ENCODE data around the gene LINGO1.

LINGO1 gene

GRCh38 chr15:77640615-77641014 is 7.9 kb upstream of the LINGO1 start:
- no peak for DNase-seq
- H3K4me3 ChIP-seq (ENCODE audit: low read depth, low read length): no peak overlapping the region
- H3K27ac ChIP-seq: no peak overlapping the region
- H3K27me3 ChIP-seq (replicated peaks): peaks cover 15% of the 10 kb centered on the region
- H3K36me3 ChIP-seq (replicated peaks): no peaks in the 10 kb centered on the region
- TF ChIP-seq CTCF (IDR thresholded peaks at IDR 0.05; ENCODE audit: low read depth, low read length, missing control alignments): no peak
- in situ Hi-C loops (cut with HindIII; ENCODE audit: low pct_ligation_motif_present, low sequenced_read_pairs): no loop called here

GRCh38 chr15:77639431-77639830 is 6.7 kb upstream of the LINGO1 start:
- Histone ChIP-seq H3K27me3 (replicated peaks) (peaks cover 24% of the 10 kb centered on the region), H3K36me3 (replicated peaks) (no peaks in the 10 kb centered on the region), H3K4me3 (ENCODE audit: low read depth, low read length) (no peak overlapping the region), H3K27ac (no peak overlapping the region)
- DNase-seq: no peak
- in situ Hi-C loops (cut with HindIII; ENCODE audit: low pct_ligation_motif_present, low sequenced_read_pairs): no loop called here
- no peak for TF ChIP-seq CTCF (IDR thresholded peaks at IDR 0.05; ENCODE audit: low read depth, low read length, missing control alignments)

GRCh38 chr15:77637851-77638692 is 5.4 kb upstream of the LINGO1 start:
- peaks cover 24% of the 10 kb centered on the region for H3K27me3 ChIP-seq (replicated peaks)
- DNase-seq: no peak
- no peak overlapping the region for H3K27ac ChIP-seq
- no peaks in the 10 kb centered on the region for H3K36me3 ChIP-seq (replicated peaks)
- no peak overlapping the region for H3K4me3 ChIP-seq (ENCODE audit: low read depth, low read length)
- in situ Hi-C loops (cut with HindIII; ENCODE audit: low pct_ligation_motif_present, low sequenced_read_pairs): no loop called here
- no peak for TF ChIP-seq CTCF (IDR thresholded peaks at IDR 0.05; ENCODE audit: low read depth, low read length, missing control alignments)

GRCh38 chr15:77636209-77636608 is 3.5 kb upstream of the LINGO1 start:
- no peak for DNase-seq
- no peak overlapping the region for H3K4me3 ChIP-seq (ENCODE audit: low read depth, low read length)
- no peak overlapping the region for H3K27ac ChIP-seq
- in situ Hi-C loops (cut with HindIII; ENCODE audit: low pct_ligation_motif_present, low sequenced_read_pairs): no loop called here
- no peak for TF ChIP-seq CTCF (IDR thresholded peaks at IDR 0.05; ENCODE audit: low read depth, low read length, missing control alignments)
- H3K36me3 ChIP-seq (replicated peaks): no peaks in the 10 kb centered on the region
- H3K27me3 ChIP-seq (replicated peaks): peaks cover 35% of the 10 kb centered on the region

- peak; percentile 77 for TF ChIP-seq CTCF (IDR thresholded peaks at IDR 0.05; ENCODE audit: low read depth, low read length, missing control alignments)
- peak; percentile 53 for DNase-seq
- Histone ChIP-seq H3K27me3 (replicated peaks) (peaks cover 53% of the 10 kb centered on the region), H3K27ac (no peak overlapping the region), H3K36me3 (replicated peaks) (no peaks in the 10 kb centered on the region), H3K4me3 (ENCODE audit: low read depth, low read length) (no peak overlapping the region)
- in situ Hi-C loops (cut with HindIII; ENCODE audit: low pct_ligation_motif_present, low sequenced_read_pairs): no loop called here
Measured at GRCh38 chr15:77634266-77634962, 1.7 kb upstream of the LINGO1 start.

Measured in brain microvascular endothelial cell (primary cell).